GM19468 (cell line): ENCODE data around the gene TBX6.

Source experiments
- ATAC-seq: cut with Tn5 transposase; IDR thresholded peaks from one replicate; pipeline ENCODE4 v1.9.1; 2021; ENCODE audit warnings: mild to moderate bottlenecking, moderate library complexity, moderate number of reproducible peaks; ENCODE audit not compliant: unreplicated experiment; ENCODE audit errors: extremely low read depth

Gene TBX6

GRCh38 chr16:30088237-30088831, 3.4 kb downstream of the TBX6 start:
- no peak for ATAC-seq

- ATAC-seq: no peak
Measured at GRCh38 chr16:30087181-30087898, 4.4 kb downstream of the TBX6 start.

DNA sequence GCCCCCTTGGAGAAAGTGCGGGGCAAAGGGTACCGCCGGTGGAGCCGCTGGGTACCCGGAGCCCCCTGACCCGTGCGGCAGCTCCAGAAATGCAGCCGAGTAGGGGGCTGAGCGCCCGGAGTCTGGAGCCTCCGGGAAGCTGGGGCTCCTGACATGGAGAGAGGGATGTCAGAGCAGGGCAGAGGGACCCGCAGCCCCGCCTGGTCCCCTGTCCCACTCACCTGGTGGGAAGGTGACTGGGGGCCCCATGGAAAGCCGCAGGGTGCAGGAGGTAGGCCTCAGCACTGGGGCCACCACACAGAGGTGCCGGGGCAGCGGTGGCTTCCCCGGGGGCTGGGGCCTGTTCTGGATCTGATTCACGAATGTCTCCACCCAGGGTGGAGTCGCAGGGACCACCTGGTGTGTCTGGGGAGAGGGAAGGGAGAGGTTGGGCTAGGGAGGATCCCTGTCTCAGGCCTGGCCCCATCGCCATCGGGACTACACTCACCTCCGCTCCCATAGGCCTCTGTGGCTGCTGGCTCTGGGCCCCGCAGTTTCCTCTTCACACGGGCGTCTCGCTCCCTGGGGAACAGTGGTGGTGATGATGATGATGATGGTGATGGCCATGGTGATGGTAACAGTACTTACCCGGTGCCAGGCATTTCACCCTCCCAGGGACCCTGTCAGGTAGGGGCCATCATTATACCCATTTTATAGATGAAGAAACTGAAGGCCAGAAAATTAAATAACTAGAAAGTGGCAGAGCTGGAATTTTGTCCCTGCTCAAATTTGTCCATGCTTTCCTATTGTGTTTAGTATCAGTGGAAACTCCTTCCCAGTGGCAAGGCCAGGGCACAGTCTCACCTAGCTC, 5.2 kb downstream of the TBX6 start:
- ATAC-seq: no peak

DNA sequence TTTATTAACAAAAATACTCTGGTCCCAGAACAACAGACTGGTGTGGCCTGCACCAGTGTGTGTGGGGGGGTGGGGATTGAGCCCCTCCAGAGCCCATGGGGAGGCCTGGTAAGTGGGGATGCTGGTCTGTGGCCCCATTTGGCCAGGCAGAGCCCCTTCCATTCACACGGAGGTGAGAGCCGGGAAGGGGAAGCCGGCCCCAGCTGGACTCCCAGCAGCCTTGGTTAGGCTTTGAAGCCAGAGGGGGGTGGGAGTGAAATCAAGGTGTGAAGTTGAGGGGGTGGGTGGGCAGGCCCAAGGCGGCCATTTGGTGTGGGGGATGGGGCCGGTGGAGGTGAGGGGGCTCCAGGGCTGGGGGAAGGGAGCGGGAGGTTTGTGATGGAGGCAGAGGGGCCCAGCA, 5.9 kb downstream of the TBX6 start:
- no peak for ATAC-seq

DNA sequence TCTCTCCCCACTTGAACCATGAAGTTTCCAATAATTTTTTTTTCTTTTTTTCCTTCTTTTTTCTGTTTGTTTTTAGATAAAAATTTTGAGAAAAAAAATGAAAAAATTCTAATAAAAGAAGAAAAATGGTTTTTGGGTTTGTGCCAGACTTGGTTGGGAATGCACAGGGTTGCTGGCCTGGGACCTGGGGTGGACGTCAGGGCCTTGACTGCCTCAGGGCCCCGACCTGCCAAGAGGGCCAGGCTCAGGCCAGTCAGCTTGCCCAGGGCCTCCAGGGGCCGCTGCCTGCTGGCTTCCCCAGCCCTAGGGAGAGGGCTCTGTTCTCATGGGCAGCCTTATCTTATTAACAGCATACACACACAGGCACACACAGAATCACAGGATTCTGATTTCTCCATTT, 6.5 kb downstream of the TBX6 start:
- ATAC-seq: no peak

- no peak for ATAC-seq
Measured at GRCh38 chr16:30084816-30085159, 6.9 kb downstream of the TBX6 start.

- ATAC-seq: no peak
Measured at GRCh38 chr16:30084096-30084815, 7.5 kb downstream of the TBX6 start.

DNA sequence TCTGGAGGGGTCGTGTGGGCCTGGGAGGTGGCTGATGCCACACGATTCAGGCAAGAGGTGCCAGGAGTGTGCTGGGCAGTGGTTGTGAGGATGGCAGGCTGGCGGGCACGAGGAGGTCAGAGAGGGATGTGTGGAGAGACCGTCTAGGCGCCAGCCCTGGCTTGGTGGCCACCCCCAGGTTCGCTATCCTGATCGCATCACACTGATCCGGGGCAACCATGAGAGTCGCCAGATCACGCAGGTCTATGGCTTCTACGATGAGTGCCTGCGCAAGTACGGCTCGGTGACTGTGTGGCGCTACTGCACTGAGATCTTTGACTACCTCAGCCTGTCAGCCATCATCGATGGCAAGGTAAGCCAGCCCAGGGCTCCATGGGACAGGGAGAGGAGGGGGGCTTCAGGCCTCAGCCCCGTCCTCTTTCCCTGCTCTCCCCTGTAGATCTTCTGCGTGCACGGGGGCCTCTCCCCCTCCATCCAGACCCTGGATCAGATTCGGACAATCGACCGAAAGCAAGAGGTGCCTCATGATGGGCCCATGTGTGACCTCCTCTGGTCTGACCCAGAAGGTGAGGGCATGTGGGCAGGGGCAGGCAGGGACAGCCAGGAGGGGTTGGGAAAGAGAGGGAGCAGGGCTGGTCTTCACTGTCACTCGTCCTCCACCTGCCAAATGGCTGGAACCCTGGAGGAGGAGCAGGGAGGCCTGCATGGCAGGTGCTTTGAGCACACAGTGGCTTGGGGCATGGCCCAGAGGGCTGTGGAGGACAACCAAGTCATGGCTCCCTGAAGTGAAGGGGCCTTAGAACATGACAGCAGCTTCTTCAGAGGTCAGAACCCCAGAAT, 8.3 kb downstream of the TBX6 start:
- no peak for ATAC-seq

DNA sequence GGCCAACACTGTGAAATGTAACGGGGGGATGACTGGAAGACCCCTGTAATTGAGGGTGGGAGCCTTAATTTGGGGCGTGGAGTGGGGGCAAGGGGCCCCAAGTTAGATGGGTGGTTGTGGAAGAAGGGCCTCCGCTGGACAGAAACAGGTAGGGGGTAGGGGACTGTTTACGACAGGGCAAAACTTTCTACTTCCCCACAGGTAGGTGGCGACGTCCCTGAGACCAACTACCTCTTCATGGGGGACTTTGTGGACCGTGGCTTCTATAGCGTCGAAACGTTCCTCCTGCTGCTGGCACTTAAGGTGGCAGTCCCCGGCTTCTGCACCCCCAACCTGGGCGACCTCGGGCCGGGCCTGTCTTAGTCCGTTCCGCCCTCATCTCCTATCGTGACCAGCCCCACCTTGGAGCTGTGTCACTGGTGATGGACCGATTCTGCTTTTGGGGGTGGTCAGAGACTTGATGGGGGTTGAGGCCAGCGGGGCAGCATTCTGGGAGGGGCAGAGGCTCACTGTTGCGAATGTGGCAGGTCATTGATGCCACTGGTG, 9.1 kb downstream of the TBX6 start:
- ATAC-seq: no peak

GRCh38 chr16:30079480-30079879, 12.2 kb downstream of the TBX6 start:
- ATAC-seq: no peak

DNA sequence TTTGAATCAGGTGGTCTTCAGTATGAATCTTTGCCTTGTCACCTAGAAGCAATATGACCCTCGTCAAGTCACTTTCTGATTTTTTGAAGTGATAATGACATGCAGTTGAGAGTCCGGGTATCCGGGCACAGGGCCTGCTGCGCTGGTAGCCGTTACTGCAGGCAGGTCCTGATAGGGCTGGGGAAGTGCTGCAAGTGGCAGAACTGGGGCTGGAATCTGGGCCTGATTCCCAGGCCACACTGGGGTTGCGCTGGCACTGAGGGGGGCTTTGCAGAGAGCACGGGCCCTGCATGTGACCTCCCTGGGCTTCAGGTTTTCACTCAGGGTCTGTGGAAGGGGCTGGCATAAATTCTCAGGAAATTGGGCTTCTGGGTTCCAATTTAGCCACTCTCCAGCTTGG, 13.0 kb downstream of the TBX6 start:
- no peak for ATAC-seq

GRCh38 chr16:30077656-30078055, 14.1 kb downstream of the TBX6 start:
- no peak for ATAC-seq

GRCh38 chr16:30076276-30076791, 15.4 kb downstream of the TBX6 start:
- ATAC-seq: no peak

DNA sequence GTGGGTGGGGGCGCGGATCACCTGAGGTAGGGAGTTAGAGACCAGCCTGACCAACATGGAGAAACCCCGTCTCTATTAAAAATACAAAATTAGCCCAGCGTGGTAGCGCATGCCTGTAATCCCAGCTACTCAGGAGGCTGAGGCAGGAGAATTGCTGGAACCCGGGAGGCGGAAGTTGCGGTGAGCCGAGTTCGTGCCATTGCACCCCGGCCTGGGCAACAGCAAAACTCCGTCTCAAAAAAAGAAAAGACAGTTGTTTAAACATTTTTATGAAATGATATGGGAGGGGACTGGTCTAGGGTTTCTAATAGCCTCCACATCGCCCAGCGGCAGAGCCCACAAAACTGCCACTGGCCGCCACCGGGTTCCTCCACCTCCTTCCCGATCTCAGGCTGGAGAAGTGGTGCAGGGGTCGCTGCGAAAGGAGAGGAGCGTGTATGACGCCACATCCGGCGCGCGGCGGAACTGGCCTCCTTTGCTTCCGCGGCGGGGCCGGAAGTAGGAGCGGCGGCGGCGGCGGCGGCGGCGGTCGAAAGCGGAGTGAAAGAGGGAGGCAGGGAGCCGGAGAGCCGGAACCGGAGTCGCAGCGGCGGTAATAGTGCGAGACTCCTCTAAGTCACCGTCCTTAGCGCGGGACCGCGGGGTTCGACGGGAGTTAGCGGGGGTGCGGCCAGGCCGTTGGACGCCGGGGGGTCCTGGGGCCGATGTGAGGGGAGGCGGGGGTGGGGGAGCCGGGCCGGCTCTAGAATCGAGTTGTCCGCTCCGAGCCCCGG, 16.0 kb downstream of the TBX6 start, which contains the start of gene PPP4C:
TSS of gene PPP4C (plus strand) at position 492 of the 773 bp plus-strand sequence. CDS start 384 bp downstream, outside the sequence.
- peak; percentile 34 for ATAC-seq

- ATAC-seq: no peak
Measured at GRCh38 chr16:30070490-30070889, 21.2 kb downstream of the TBX6 start.

- ATAC-seq: no peak
Measured at GRCh38 chr16:30069611-30070462, 21.9 kb downstream of the TBX6 start.

GRCh38 chr16:30068750-30069610, 22.7 kb downstream of the TBX6 start:
- ATAC-seq: no peak
